Uterus (tissue), 2 donors: ENCODE data around the gene FYN.

Experiments used
- CTCF ChIP-seq, 4 experiments: fragments of 200-600 bp in 2 of 4; fragments of 450-650 bp in 2 of 4; sonication (generic) in 2 of 4; IDR thresholded peaks; one replicate each; pipeline ENCODE4 v1.5.1; 2016 to 2019; ENCODE audit warnings: antibody characterized with exemption in 4 of 4, mild to moderate bottlenecking in 2 of 4, moderate library complexity in 1 of 4
- POLR2A ChIP-seq, 2 donors: fragments of 450-650 bp; IDR thresholded peaks; one replicate each; pipeline ENCODE4 v1.6.1; 2016; ENCODE audit warnings: antibody characterized with exemption in 2 of 2, mild to moderate bottlenecking in 1 of 2, moderate library complexity in 1 of 2

- TF ChIP-seq POLR2A (IDR thresholded peaks at IDR 0.05): no peak
- no peak for TF ChIP-seq CTCF (IDR thresholded peaks at IDR 0.05)
These were observed 135.1 kb downstream of the FYN start for GRCh38 chr6:111738156-111738555.
